Measurements from ENCODE around the gene SLCO4A1. TPM values are rescaled to one million over a fixed set of nuclear protein-coding genes. Genes with fewer than 3 reads are reported as not detected.

Gene SLCO4A1
- polyA plus RNA-seq (2011; rRNA removed) (0.09 and 0.14 TPM in 2 replicates), polyA minus RNA-seq (2011; rRNA and poly(A)+ RNA removed) (not detected in 2 replicates)

GRCh38 chr20:62642051-62642665 is at the start of gene SLCO4A1:
SLCO4A1 (plus strand) TSS chr20:62642503; CDS start chr20:62656455, 13,952 bp downstream.
- peaks cover 49% of the 10 kb centered on the region for H3K27me3 ChIP-seq (ENCODE audit: control insufficient read depth, insufficient read depth, low read length)
- no peak within 1 kb of the TSS for H3K27ac ChIP-seq (ENCODE audit: low read depth, low read length)
- no peaks in the 10 kb centered on the region; the same call in 1 of the 2 replicates for H3K9me3 ChIP-seq (ENCODE audit: control insufficient read depth, insufficient read depth, low read length)
- ChIA-PET CTCF (interaction anchor here (0.9 kb wide), 1 partner anchor 26 kb away, joined by 3 read pairs; no protein-coding TSS in a partner anchor), POLR2A (no interaction called here)
- no peak for TF ChIP-seq CTCF (IDR thresholded peaks at IDR 0.05; ENCODE audit: low read depth, low read length)
- peak within 1 kb of the TSS; percentile 55 for H3K4me3 ChIP-seq (ENCODE audit: low read depth, low read length)
- DNase-seq (ENCODE audit: low read depth, low spot score), result no peak

- Histone ChIP-seq H3K27me3 (ENCODE audit: control insufficient read depth, insufficient read depth, low read length) (peaks cover 12% of the 10 kb centered on the region), H3K27ac (ENCODE audit: low read depth, low read length) (no peak overlapping the region), H3K4me3 (ENCODE audit: low read depth, low read length) (no peak overlapping the region), H3K9me3 (ENCODE audit: control insufficient read depth, insufficient read depth, low read length) (peaks cover 4% of the 10 kb centered on the region; the same call in 1 of the 2 replicates)
- no peak for TF ChIP-seq CTCF (IDR thresholded peaks at IDR 0.05; ENCODE audit: low read depth, low read length)
- ChIA-PET POLR2A (no interaction called here), CTCF (no interaction called here)
- no peak for DNase-seq (ENCODE audit: low read depth, low spot score)
Observed at GRCh38 chr20:62592506-62593177, 49.7 kb upstream of the SLCO4A1 start.

GRCh38 chr20:62593616-62594015 is 48.7 kb upstream of the SLCO4A1 start:
- ChIA-PET CTCF (no interaction called here), POLR2A (no interaction called here)
- Histone ChIP-seq H3K9me3 (ENCODE audit: control insufficient read depth, insufficient read depth, low read length) (peaks cover 5% of the 10 kb centered on the region; the same call in 1 of the 2 replicates), H3K27me3 (ENCODE audit: control insufficient read depth, insufficient read depth, low read length) (peaks cover 18% of the 10 kb centered on the region), H3K27ac (ENCODE audit: low read depth, low read length) (no peak overlapping the region), H3K4me3 (ENCODE audit: low read depth, low read length) (no peak overlapping the region)
- DNase-seq (ENCODE audit: low read depth, low spot score), result no peak
- no peak for TF ChIP-seq CTCF (IDR thresholded peaks at IDR 0.05; ENCODE audit: low read depth, low read length)

GRCh38 chr20:62595069-62595468 is 47.2 kb upstream of the SLCO4A1 start:
- POLR2A ChIA-PET, result interaction anchor here (0.6 kb wide), 1 partner anchor 12 kb away, joined by 6 read pairs; no protein-coding TSS in a partner anchor
- Histone ChIP-seq H3K4me3 (ENCODE audit: low read depth, low read length) (no peak overlapping the region), H3K27ac (ENCODE audit: low read depth, low read length) (no peak overlapping the region), H3K27me3 (ENCODE audit: control insufficient read depth, insufficient read depth, low read length) (peaks cover 20% of the 10 kb centered on the region), H3K9me3 (ENCODE audit: control insufficient read depth, insufficient read depth, low read length) (peaks cover 7% of the 10 kb centered on the region; the same call in 1 of the 2 replicates)
- no peak for TF ChIP-seq CTCF (IDR thresholded peaks at IDR 0.05; ENCODE audit: low read depth, low read length)
- CTCF ChIA-PET, result no interaction called here
- DNase-seq (ENCODE audit: low read depth, low spot score), result no peak

GRCh38 chr20:62595491-62595890 is 46.8 kb upstream of the SLCO4A1 start:
- Histone ChIP-seq H3K4me3 (ENCODE audit: low read depth, low read length) (no peak overlapping the region), H3K9me3 (ENCODE audit: control insufficient read depth, insufficient read depth, low read length) (peaks cover 7% of the 10 kb centered on the region; the same call in 1 of the 2 replicates), H3K27ac (ENCODE audit: low read depth, low read length) (no peak overlapping the region), H3K27me3 (ENCODE audit: control insufficient read depth, insufficient read depth, low read length) (peaks cover 20% of the 10 kb centered on the region)
- CTCF ChIA-PET, result no interaction called here
- DNase-seq (ENCODE audit: low read depth, low spot score), result peak; percentile 11
- POLR2A ChIA-PET, result interaction anchor here (0.6 kb wide), 1 partner anchor 11 kb away, joined by 6 read pairs; no protein-coding TSS in a partner anchor
- no peak for TF ChIP-seq CTCF (IDR thresholded peaks at IDR 0.05; ENCODE audit: low read depth, low read length)

All from AG04450 (cell line).